SH-SY5Y (cell line): ENCODE measurements around the gene THADA.

ENCODE experiments used
- GATA2 ChIP-seq: IDR thresholded peaks from 2 replicates; pipeline ENCODE4 v1.6.1; 2011; ENCODE audit warnings: mild to moderate bottlenecking, low read depth, low read length
- GATA3 ChIP-seq: IDR thresholded peaks from 2 replicates; pipeline ENCODE4 v1.6.1; 2011; ENCODE audit warnings: low read depth, mild to moderate bottlenecking, low read length, moderate library complexity

DNA sequence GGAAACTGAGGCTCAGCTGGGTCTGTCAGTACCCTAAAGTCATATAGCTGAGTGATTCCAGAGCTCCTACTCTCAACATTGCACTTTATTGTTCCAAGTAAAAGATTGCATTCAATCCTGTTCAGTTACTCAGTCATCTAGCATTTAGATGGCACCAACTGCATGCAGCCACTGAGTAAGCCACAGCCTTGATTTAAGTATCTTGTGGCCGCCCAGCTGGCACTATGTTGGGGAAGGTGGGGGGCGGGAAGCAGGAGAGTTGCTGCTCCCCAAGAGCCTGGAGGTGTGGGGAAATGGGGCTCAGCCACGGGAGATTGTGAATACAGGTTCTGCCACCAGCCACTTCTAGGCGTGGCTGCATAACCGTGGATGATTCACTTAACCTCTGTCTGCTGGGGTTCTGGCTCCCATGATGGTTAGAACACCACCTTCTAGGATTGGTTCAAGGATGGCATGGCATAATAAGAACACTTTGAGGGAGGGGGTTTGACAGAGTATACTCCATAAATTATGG lies 386.6 kb downstream of the THADA start:
- TF ChIP-seq GATA3 (no peak), GATA2 (no peak)
